Thymus (tissue), 11 donors: Measurements from ENCODE around the gene SHROOM1. TPM values are rescaled to one million over a fixed set of nuclear protein-coding genes. Genes with fewer than 3 reads are reported as not detected.

Source experiments
- DNase-seq, 9 donors: peaks; one replicate each; pipeline ENCODE4 v3.0.0-alpha.2; 2013; ENCODE audit warnings: low spot score in 9 of 9, low read depth in 6 of 9, missing footprints in 1 of 9
- H3K27ac ChIP-seq, 2 donors: one replicate each; pipeline ENCODE4 v1.5.1; 2013; ENCODE audit warnings: control low read depth in 1 of 2, low read depth in 1 of 2, low read length in 1 of 2, mild to moderate bottlenecking in 1 of 2, moderate library complexity in 1 of 2
- H3K27me3 ChIP-seq, 2 donors: one replicate each; pipeline ENCODE4 v1.5.1; 2013; ENCODE audit warnings: low read length in 1 of 2; ENCODE audit not compliant: control insufficient read depth in 2 of 2, insufficient read depth in 1 of 2
- H3K36me3 ChIP-seq, 2 donors: one replicate each; pipeline ENCODE4 v1.5.1; 2013; ENCODE audit warnings: low read length in 1 of 2, mild to moderate bottlenecking in 1 of 2, moderate library complexity in 1 of 2; ENCODE audit not compliant: control insufficient read depth in 2 of 2, insufficient read depth in 2 of 2
- H3K4me1 ChIP-seq, 2 donors: one replicate each; pipeline ENCODE4 v1.5.1; 2013; ENCODE audit warnings: low read length in 2 of 2; ENCODE audit not compliant: control insufficient read depth in 2 of 2, insufficient read depth in 2 of 2
- H3K4me3 ChIP-seq, 2 donors: one replicate each; pipeline ENCODE4 v1.5.1; 2013; ENCODE audit warnings: low read length in 2 of 2, control low read depth in 1 of 2, mild to moderate bottlenecking in 1 of 2
- H3K9me3 ChIP-seq, 2 donors: one replicate each; pipeline ENCODE4 v1.5.1; 2013; ENCODE audit warnings: low read length in 1 of 2, mild to moderate bottlenecking in 1 of 2; ENCODE audit not compliant: control insufficient read depth in 2 of 2, insufficient read depth in 1 of 2
- WGBS: extraction: QIAGEN DNeasy Blood & Tissue Kit; methylation state at CpG from one replicate; pipeline ENCODE4 v1.1.7; 2013; 5-methylcytosine and 5-hydroxymethylcytosine counted together
- polyA plus RNA-seq: library from polyadenylated mRNA; stranded (reverse); fragments of 200-250 nt; gene quantifications from one replicate; pipeline ENCODE4 v1.2.3, GENCODE V29; 2013
- total RNA-seq: library from RNA; stranded (reverse); fragments of 120-200 nt; gene quantifications from one replicate; pipeline ENCODE4 v1.2.4, GENCODE V29; 2013
- donor health status: healthy.

SHROOM1 gene
- total and polyA plus RNA-seq, 2 donors: 0.90 to 6.2 TPM

GRCh38 chr5:132828846-132829494 lies 1.5 kb downstream of the SHROOM1 start:
- Histone ChIP-seq H3K4me3 (no peak overlapping the region), H3K36me3 (no peaks in the 10 kb centered on the region), H3K4me1 (peaks cover 8 to 20% of the 10 kb centered on the region in 2 donors), H3K27me3 (peaks cover 51 to 82% of the 10 kb centered on the region in 2 donors), H3K27ac (no peak overlapping the region), H3K9me3 (peaks cover 0 to 14% of the 10 kb centered on the region in 2 donors)
- no peak for DNase-seq
- WGBS: 82% methylated on average over 4 of the region's 4 CpGs

- H3K27ac ChIP-seq: no peak overlapping the region
- peaks cover 59 to 91% of the 10 kb centered on the region in 2 donors for H3K27me3 ChIP-seq
- H3K36me3 ChIP-seq: no peaks in the 10 kb centered on the region
- DNase-seq: no peak
- H3K4me1 ChIP-seq: peaks cover 8 to 20% of the 10 kb centered on the region in 2 donors
- no peak overlapping the region for H3K4me3 ChIP-seq
- H3K9me3 ChIP-seq: peaks cover 0 to 20% of the 10 kb centered on the region in 2 donors
- WGBS: 92% methylated on average over 4 of the region's 4 CpGs
These were observed 2.3 kb downstream of the SHROOM1 start for GRCh38 chr5:132827943-132828673.

GRCh38 chr5:132826424-132827082 lies 3.9 kb downstream of the SHROOM1 start:
- Histone ChIP-seq H3K36me3 (no peaks in the 10 kb centered on the region), H3K9me3 (peaks cover 0 to 21% of the 10 kb centered on the region in 2 donors), H3K4me3 (no peak overlapping the region), H3K4me1 (peaks cover 8 to 22% of the 10 kb centered on the region in 2 donors), H3K27me3 (peaks cover 66 to 99% of the 10 kb centered on the region in 2 donors), H3K27ac (no peak overlapping the region)
- WGBS: 89% methylated on average over 6 of the region's 6 CpGs
- DNase-seq: no peak

GRCh38 chr5:132825834-132826391 lies 4.5 kb downstream of the SHROOM1 start:
- no peak for DNase-seq
- H3K27ac ChIP-seq: no peak overlapping the region
- H3K36me3 ChIP-seq: no peaks in the 10 kb centered on the region
- peak overlapping the region in 1 of 2 donors; percentile 48 for H3K4me3 ChIP-seq
- peaks cover 0 to 21% of the 10 kb centered on the region in 2 donors for H3K9me3 ChIP-seq
- H3K4me1 ChIP-seq: peaks cover 8 to 22% of the 10 kb centered on the region in 2 donors
- peaks cover 68 to 99% of the 10 kb centered on the region in 2 donors for H3K27me3 ChIP-seq
- WGBS: 17% methylated on average over 43 of the region's 43 CpGs

- peaks cover 8 to 22% of the 10 kb centered on the region in 2 donors for H3K4me1 ChIP-seq
- DNase-seq: no peak
These were observed 5.2 kb downstream of the SHROOM1 start for GRCh38 chr5:132825033-132825833.

GRCh38 chr5:132824426-132824825 lies 6.0 kb downstream of the SHROOM1 start:
- WGBS: 98% methylated on average over 3 of the region's 3 CpGs
- no peaks in the 10 kb centered on the region for H3K36me3 ChIP-seq
- no peak overlapping the region for H3K4me3 ChIP-seq
- no peak for DNase-seq
- no peak overlapping the region for H3K27ac ChIP-seq
- peaks cover 71 to 99% of the 10 kb centered on the region in 2 donors for H3K27me3 ChIP-seq
- peaks cover 11 to 25% of the 10 kb centered on the region in 2 donors for H3K4me1 ChIP-seq
- peaks cover 1 to 17% of the 10 kb centered on the region in 2 donors for H3K9me3 ChIP-seq

More at GRCh38 chr5:132825033-132825833, 5.2 kb downstream of the SHROOM1 start:
- Histone ChIP-seq H3K36me3 (no peaks in the 10 kb centered on the region), H3K27ac (no peak overlapping the region), H3K4me3 (peak overlapping the region in 1 of 2 donors; percentile 48), H3K9me3 (peaks cover 1 to 21% of the 10 kb centered on the region in 2 donors), H3K27me3 (peaks cover 68 to 99% of the 10 kb centered on the region in 2 donors)
- 23% methylated on average over 71 of the region's 71 CpGs for WGBS

GRCh38 chr5:132823481-132824050 lies 6.9 kb downstream of the SHROOM1 start:
- Histone ChIP-seq H3K9me3 (peaks cover 1 to 17% of the 10 kb centered on the region in 2 donors), H3K27me3 (peaks cover 65 to 99% of the 10 kb centered on the region in 2 donors), H3K4me1 (peaks cover 11 to 25% of the 10 kb centered on the region in 2 donors), H3K4me3 (no peak overlapping the region), H3K36me3 (no peaks in the 10 kb centered on the region), H3K27ac (no peak overlapping the region)
- WGBS: 94% methylated on average over 7 of the region's 7 CpGs
- no peak for DNase-seq
